HG03354 (cell line): Measurements from ENCODE around the gene NELL2.
"Not testable (repeated sequence)": the region's sequence is repeated elsewhere in the genome, so short reads cannot be mapped to it uniquely, and the experiment has no call there.

Experiments used
- ATAC-seq: cut with Tn5 transposase; IDR thresholded peaks from one replicate; pipeline ENCODE4 v1.9.1; 2021; ENCODE audit warnings: mild to moderate bottlenecking; ENCODE audit not compliant: unreplicated experiment, poor library complexity, severe bottlenecking

Gene NELL2

GRCh38 chr12:44709166-44709565 is 166.9 kb downstream of the NELL2 start:
- no peak for ATAC-seq

GRCh38 chr12:44708218-44708617 is 167.9 kb downstream of the NELL2 start:
- ATAC-seq = no peak

GRCh38 chr12:44703182-44703910 is 172.8 kb downstream of the NELL2 start:
- no peak for ATAC-seq

- no peak for ATAC-seq
Measured at GRCh38 chr12:44697511-44697910, 178.6 kb downstream of the NELL2 start.

GRCh38 chr12:44696542-44696941 is 179.6 kb downstream of the NELL2 start:
- no peak for ATAC-seq

- ATAC-seq = no peak
Measured at GRCh38 chr12:44694017-44694416, 182.1 kb downstream of the NELL2 start.

GRCh38 chr12:44689587-44689986 is 186.5 kb downstream of the NELL2 start:
- no peak for ATAC-seq

GRCh38 chr12:44686821-44687432 is 189.2 kb downstream of the NELL2 start:
- not testable (repeated sequence) for ATAC-seq

- no peak for ATAC-seq
Measured at GRCh38 chr12:44677724-44678123, 198.4 kb downstream of the NELL2 start.

- ATAC-seq = no peak
Measured at GRCh38 chr12:44674875-44675274, 201.2 kb downstream of the NELL2 start.

- ATAC-seq = no peak
Measured at GRCh38 chr12:44673811-44674210, 202.3 kb downstream of the NELL2 start.

- no peak for ATAC-seq
Measured at GRCh38 chr12:44672042-44672441, 204.1 kb downstream of the NELL2 start.

GRCh38 chr12:44668443-44668842 is 207.7 kb downstream of the NELL2 start:
- ATAC-seq = no peak

- no peak for ATAC-seq
Measured at GRCh38 chr12:44667461-44667860, 208.7 kb downstream of the NELL2 start.

GRCh38 chr12:44663291-44663690 is 212.8 kb downstream of the NELL2 start:
- no peak for ATAC-seq

GRCh38 chr12:44655846-44656245 is 220.3 kb downstream of the NELL2 start:
- ATAC-seq = no peak

- ATAC-seq = no peak
Measured at GRCh38 chr12:44654646-44655639, 221.2 kb downstream of the NELL2 start.

- ATAC-seq = no peak
Measured at GRCh38 chr12:44653861-44654527, 222.1 kb downstream of the NELL2 start.

GRCh38 chr12:44649693-44650092 is 226.4 kb downstream of the NELL2 start:
- no peak for ATAC-seq
